ENCODE results near the gene CFAP299. TPM values are rescaled to one million over a fixed set of nuclear protein-coding genes. Genes with fewer than 3 reads are reported as not detected.

The CFAP299 gene
- total and polyA plus RNA-seq, 2 of the 8 experiments (the other 6 are each of a cell fraction or from before 2014, with no cell fraction given) = not detected

DNA sequence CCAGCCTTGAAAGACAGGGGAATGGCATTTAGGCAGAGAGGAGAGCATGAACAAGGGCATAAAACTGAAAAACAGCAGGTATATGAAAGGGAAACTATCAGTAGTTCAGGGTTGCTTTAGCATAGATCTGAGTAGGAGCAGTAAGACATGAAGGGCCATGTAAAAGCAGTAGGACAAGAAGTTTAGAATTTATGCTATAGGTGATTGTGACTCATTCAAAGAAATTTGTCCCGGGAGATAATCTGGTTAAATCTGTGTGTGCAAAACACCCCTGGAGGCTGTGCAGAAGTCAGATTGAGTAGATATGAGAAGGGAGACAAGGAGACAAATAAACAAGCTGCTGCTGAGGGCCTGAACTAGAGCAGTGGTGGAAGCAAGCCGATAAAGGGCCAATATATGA lies 585.9 kb downstream of the CFAP299 start (continued):
- TF ChIP-seq GABPA (IDR thresholded peaks at IDR 0.05; ENCODE audit: borderline replicate concordance, insufficient read depth, low read length) = no peak
- TF ChIP-seq ASH2L (IDR thresholded peaks at IDR 0.05; ENCODE audit: low read length) = no peak
- TF ChIP-seq SIRT6 (IDR thresholded peaks at IDR 0.05; ENCODE audit: low read length) = no peak
- TF ChIP-seq CBX8 (IDR thresholded peaks at IDR 0.05; ENCODE audit: borderline replicate concordance, low read depth, low read length) = no peak
